ENCODE data around the gene HOXA5.

HOXA5 gene

GRCh38 chr7:27091941-27092818 lies 51.3 kb downstream of the HOXA5 start:
- DNase-seq, result no peak

- DNase-seq, result peak; percentile 72
Observed at GRCh38 chr7:27091105-27091504, 52.4 kb downstream of the HOXA5 start.

Data from DMS79 (cell line).